Fibroblast of pulmonary artery (primary cell): ENCODE results near the gene EVA1C.
"Not testable (repeated sequence)": the region's sequence is repeated elsewhere in the genome, so short reads cannot be mapped to it uniquely, and the experiment has no call there.

Source experiments
- DNase-seq: peaks from one replicate; pipeline ENCODE4 v3.0.0-alpha.2; 2010; ENCODE audit warnings: low read depth
- H3K4me3 ChIP-seq: replicated peaks from 2 replicates; pipeline ENCODE4 v1.5.1; 2011; ENCODE audit warnings: low read depth, mild to moderate bottlenecking, control low read depth, low read length, moderate library complexity
- TF ChIP-seq, protein P1 (sequence below): IDR thresholded peaks from 2 replicates; pipeline ENCODE4 v1.5.1; 2011; ENCODE audit warnings: mild to moderate bottlenecking, control low read depth, low read length, inconsistent platforms; ENCODE audit errors: missing control alignments

The EVA1C gene

DNA sequence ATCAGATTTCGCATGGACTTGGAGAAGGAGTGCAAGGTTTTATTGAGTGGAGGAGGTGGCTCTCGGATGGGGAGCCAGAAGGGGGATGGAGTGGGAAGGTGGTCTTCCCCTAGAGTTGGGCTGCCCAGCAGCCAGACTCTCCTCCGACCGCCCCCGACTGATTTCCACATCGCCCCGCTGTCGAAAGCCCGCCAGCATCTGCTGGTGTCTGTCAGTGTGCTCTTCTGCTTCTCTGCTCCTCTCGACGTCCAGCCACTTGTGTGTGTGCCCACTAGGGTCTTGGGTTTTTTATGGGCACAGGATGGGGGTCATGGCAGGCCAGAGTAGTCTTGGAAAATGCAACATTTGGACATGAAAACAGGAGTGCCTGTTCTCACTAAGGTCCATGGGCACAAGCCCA, 40.1 kb downstream of the EVA1C start:
- no peak overlapping the region for H3K4me3 ChIP-seq
- TF ChIP-seq, protein P1, sequence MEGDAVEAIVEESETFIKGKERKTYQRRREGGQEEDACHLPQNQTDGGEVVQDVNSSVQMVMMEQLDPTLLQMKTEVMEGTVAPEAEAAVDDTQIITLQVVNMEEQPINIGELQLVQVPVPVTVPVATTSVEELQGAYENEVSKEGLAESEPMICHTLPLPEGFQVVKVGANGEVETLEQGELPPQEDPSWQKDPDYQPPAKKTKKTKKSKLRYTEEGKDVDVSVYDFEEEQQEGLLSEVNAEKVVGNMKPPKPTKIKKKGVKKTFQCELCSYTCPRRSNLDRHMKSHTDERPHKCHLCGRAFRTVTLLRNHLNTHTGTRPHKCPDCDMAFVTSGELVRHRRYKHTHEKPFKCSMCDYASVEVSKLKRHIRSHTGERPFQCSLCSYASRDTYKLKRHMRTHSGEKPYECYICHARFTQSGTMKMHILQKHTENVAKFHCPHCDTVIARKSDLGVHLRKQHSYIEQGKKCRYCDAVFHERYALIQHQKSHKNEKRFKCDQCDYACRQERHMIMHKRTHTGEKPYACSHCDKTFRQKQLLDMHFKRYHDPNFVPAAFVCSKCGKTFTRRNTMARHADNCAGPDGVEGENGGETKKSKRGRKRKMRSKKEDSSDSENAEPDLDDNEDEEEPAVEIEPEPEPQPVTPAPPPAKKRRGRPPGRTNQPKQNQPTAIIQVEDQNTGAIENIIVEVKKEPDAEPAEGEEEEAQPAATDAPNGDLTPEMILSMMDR: no peak
- no peak for DNase-seq

DNA sequence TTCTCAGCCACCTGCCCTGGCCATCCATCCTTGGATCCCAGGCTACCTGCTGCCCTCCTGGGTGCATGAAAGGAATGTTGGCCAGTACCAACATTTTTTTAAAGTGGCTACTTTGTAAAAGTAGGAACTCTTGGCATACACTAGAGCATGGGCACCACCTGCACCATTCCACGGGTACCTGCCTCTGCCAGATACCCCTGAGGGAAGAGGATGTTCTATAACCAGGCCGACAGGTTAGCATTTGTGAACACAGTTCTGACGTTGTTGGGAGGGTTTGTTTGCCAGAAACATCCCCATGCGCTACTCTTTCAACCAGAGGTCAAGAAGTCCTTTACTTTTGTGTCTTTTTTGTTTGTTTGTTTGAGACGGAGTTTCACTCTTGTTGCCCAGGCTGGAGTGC, 43.0 kb downstream of the EVA1C start:
- no peak overlapping the region for H3K4me3 ChIP-seq
- TF ChIP-seq, protein P1: no peak
- no peak for DNase-seq

DNA sequence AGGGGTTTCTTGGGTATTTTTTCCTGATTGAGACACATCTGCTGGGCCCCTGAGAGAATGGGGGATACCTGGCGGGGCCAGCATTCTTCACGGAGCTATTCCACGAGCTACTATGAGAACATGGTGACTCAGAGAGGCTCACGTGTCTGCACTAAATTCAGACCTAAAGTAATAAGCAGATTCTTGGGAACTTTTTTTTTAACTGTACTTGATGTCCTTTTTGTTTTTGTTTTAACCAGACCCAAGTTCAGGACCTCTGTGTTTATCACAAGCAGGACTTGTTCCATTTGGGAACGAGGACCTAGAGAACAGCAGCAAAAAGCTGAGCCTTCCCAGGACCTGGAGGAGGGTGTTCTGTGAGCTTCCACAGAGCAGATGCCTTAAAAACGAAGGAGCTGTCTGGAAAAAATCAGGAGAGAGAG, 44.0 kb downstream of the EVA1C start:
- peak; percentile 84 for DNase-seq
- TF ChIP-seq, protein P1: no peak
- H3K4me3 ChIP-seq: no peak overlapping the region

DNA sequence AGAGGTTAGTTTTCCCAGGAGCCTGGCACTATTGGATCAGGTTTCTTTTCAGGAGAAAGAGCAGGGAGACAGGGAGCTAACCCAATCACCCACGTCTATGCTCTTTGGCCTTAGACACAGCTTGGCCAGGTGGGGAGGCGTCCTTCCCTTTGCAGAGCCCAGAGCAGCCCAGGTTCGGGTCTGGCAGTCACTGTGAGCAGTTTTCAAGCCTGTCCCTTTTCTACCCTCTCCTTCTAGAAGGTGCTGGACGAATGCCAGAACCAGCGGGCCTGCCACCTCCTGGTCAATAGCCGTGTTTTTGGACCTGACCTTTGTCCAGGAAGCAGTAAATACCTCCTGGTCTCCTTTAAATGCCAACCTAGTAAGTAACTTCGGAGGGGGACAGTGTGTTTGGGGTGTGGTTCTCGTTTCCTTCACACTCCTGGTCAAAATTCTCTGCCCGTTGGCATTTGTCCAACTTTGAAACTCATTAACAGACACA, 44.9 kb downstream of the EVA1C start:
- peak; percentile 51 for DNase-seq
- H3K4me3 ChIP-seq: no peak overlapping the region
- TF ChIP-seq, protein P1: peak; percentile 20

DNA sequence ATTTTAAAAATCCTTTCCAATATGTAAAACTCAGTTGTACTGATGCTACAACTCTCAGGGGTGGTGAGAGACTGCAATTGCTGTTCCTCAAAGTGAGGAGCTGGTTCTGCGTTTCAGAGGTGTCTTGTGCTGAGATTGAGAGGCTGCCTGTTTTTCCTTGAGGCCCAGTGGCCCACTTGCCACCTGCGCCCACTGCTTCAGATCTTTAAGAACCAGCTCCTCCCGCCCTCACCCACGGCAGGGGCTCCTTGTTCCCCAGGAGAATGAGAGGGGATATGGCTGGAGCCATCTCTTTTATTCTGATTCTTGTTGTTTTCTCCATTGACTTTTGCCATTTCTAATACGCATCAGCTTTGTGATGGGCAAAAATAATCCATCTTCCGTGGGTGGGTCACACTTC, 45.5 kb downstream of the EVA1C start:
- no peak overlapping the region for H3K4me3 ChIP-seq
- TF ChIP-seq, protein P1: no peak
- DNase-seq: no peak

DNA sequence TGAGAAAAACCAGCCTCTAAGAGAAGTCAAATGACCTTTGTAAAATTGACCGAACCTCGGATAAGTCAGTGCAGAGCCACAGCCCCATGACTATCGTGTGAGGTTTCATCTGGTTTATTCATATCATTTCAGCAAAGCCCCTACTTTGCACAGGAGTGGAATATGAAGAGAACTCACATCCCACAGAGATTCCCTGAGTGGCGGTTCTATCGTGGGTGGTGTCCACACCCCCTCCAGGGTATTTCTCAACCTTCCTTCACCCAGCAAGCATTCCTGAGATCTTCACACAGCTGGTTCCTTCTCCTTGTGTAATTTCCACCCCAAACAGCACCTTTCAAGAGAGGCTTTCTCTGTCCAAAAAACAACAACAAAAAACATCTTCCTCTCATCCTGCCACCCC, 47.5 kb downstream of the EVA1C start:
- no peak overlapping the region for H3K4me3 ChIP-seq
- TF ChIP-seq, protein P1: no peak
- peak; percentile 53 for DNase-seq

DNA sequence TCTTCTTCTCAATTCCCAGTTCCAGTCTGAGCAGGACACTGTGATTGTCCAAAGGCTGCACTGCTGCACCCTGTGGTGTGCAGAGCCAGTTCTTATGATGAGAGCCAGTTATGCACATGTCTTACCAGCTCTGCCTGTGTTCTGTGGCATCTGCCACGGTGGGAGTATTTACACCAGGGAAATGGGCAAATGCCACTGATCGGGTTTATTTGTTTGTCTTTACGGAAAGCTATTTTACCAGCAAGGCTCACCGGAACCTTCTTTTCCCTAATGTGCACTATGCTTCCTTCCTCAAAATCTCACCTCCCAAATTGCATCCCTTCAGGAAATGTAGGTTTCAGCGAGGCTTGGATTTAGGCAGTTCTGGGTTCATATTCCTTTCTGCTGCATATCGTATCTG, 49.0 kb downstream of the EVA1C start:
- no peak overlapping the region for H3K4me3 ChIP-seq
- TF ChIP-seq, protein P1: no peak
- DNase-seq: no peak

DNA sequence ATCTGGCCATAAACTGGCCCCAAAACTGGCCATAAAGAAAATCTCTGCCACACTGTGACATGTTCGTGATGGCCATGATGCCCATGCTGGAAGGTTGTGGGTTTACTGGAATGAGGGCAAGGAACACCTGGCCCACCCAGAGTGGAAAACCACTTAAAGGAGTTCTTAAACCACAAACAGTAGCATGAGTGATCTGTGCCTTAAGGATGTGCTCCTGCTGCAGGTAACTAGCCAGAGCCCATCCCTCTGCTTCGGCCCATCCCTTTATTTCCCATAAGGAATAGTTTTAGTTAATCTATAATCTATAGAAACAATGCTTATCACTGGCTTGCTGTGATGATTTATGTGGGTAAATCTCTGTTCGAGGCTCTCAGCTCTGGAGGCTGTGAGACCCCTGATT, 50.1 kb downstream of the EVA1C start:
- not testable (repeated sequence) for H3K4me3 ChIP-seq, DNase-seq
